Glomerular visceral epithelial cell (primary cell): ENCODE measurements around the gene ADAD1.
"Not testable (repeated sequence)": the region's sequence is repeated elsewhere in the genome, so short reads cannot be mapped to it uniquely, and the experiment has no call there.

Experiments
- DNase-seq: peaks from one replicate; pipeline ENCODE4 v3.0.0-alpha.2; 2016; ENCODE audit errors: extremely low spot score

The ADAD1 gene

GRCh38 chr4:122378711-122379110 lies at the start of gene ADAD1:
ADAD1 (plus strand) TSS chr4:122379011; CDS start chr4:122380070, 1,059 bp downstream.
- no peak for DNase-seq

- no peak for DNase-seq
These were observed 48.8 kb upstream of the ADAD1 start for GRCh38 chr4:122329876-122330565.

- no peak for DNase-seq
These were observed 47.6 kb upstream of the ADAD1 start for GRCh38 chr4:122331195-122331594.

GRCh38 chr4:122334828-122335227 lies 44.0 kb upstream of the ADAD1 start:
- no peak for DNase-seq

GRCh38 chr4:122341886-122342285 lies 36.9 kb upstream of the ADAD1 start:
- DNase-seq = peak; percentile 84

GRCh38 chr4:122346036-122346435 lies 32.8 kb upstream of the ADAD1 start:
- DNase-seq = no peak

GRCh38 chr4:122346503-122346902 lies 32.3 kb upstream of the ADAD1 start:
- DNase-seq = no peak

- no peak for DNase-seq
These were observed 22.4 kb upstream of the ADAD1 start for GRCh38 chr4:122356317-122356808.

- DNase-seq = no peak
These were observed 18.1 kb upstream of the ADAD1 start for GRCh38 chr4:122360754-122361153.

GRCh38 chr4:122364700-122365404 lies 14.0 kb upstream of the ADAD1 start:
- no peak for DNase-seq

GRCh38 chr4:122368786-122369185 lies 10.0 kb upstream of the ADAD1 start:
- DNase-seq = not testable (repeated sequence)

- DNase-seq = no peak
These were observed 1.5 kb upstream of the ADAD1 start for GRCh38 chr4:122377352-122377751.

- no peak for DNase-seq
These were observed 428 bp downstream of the ADAD1 start for GRCh38 chr4:122379239-122379638.

GRCh38 chr4:122383341-122383740 lies 4.5 kb downstream of the ADAD1 start:
- DNase-seq = no peak

GRCh38 chr4:122384245-122384644 lies 5.4 kb downstream of the ADAD1 start:
- no peak for DNase-seq

GRCh38 chr4:122393276-122393675 lies 14.5 kb downstream of the ADAD1 start:
- no peak for DNase-seq

- no peak for DNase-seq
These were observed 25.1 kb downstream of the ADAD1 start for GRCh38 chr4:122403861-122404260.

GRCh38 chr4:122412547-122412946 lies 33.7 kb downstream of the ADAD1 start:
- no peak for DNase-seq

GRCh38 chr4:122423246-122423645 lies 44.4 kb downstream of the ADAD1 start:
- no peak for DNase-seq

GRCh38 chr4:122431351-122431750 lies 52.5 kb downstream of the ADAD1 start:
- no peak for DNase-seq

- DNase-seq = no peak
These were observed 55.5 kb downstream of the ADAD1 start for GRCh38 chr4:122434285-122434684.

GRCh38 chr4:122450847-122451246 lies 72.0 kb downstream of the ADAD1 start:
- DNase-seq = peak; percentile 13

GRCh38 chr4:122453384-122453995 lies 74.7 kb downstream of the ADAD1 start:
- DNase-seq = peak; percentile 68
